Lower leg skin (tissue), 3 donors: ENCODE data around the gene SPARC.

Experiments
- CTCF ChIP-seq, 3 donors: fragments of 450-650 bp; IDR thresholded peaks; one replicate each; pipeline ENCODE4 v1.5.1; 2016; ENCODE audit warnings: antibody characterized with exemption in 3 of 3, mild to moderate bottlenecking in 3 of 3, moderate library complexity in 2 of 3
- POLR2A ChIP-seq, 2 donors: fragments of 450-650 bp; IDR thresholded peaks; one replicate each; pipeline ENCODE4 v1.6.1; 2016 to 2017; ENCODE audit warnings: antibody characterized with exemption in 2 of 2, mild to moderate bottlenecking in 1 of 2, moderate library complexity in 1 of 2

DNA sequence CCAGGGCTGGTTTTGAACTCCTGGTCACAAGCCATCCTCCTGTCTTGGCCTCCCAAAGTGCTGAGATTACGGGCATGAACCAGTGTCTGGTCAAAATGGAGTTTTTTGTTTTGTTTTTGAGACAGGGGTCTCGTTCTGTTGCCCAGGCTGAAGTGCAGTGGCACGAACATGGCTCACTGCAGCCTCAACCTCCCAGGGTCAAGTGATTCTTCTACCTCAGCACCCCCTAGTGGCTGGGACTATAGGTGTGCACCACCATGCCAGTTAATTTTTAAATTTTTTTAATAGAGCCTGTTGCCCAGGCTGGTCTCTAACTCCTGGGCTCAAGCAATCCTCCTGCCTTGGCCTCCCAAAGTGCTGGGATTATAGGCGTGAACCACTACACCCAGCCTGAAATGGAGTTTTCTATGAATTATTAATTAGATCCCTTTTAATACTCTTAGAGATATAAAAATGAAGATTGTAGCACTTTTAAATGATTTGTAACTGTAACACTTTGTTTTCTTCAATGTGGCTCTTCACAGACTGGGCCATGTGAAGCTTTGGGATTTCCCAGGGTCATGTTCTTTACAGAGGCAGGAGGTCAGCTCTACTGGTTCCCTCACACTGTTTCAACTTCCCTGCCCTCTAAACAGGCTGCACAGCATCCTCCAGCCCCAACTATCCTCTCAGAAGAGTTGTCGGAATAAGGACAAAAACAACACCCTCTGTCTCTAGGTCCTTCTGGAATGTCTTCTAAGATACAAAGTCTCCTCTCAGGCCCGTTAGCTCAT is 32.7 kb upstream of the SPARC start:
- TF ChIP-seq CTCF (IDR thresholded peaks at IDR 0.05) (no peak), POLR2A (IDR thresholded peaks at IDR 0.05) (no peak)
